Psoas muscle (tissue), 8 donors: ENCODE results near the gene SEC24A. TPM values are rescaled to one million over a fixed set of nuclear protein-coding genes. Genes with fewer than 3 reads are reported as not detected.
A peak's percentile ranks its signal among the peaks of the same experiment; 100 is the strongest.

Experiments used
- ATAC-seq, 4 donors: fragments of 200-7000 bp; cut with Tn5 transposase; one replicate each; pipeline ENCODE4 v1.9.1; 2020; ENCODE audit warnings: moderate library complexity in 3 of 4, mild to moderate bottlenecking in 2 of 4
- DNase-seq, 2 donors: peaks; one replicate each; pipeline ENCODE4 v3.0.0-alpha.2; 2020
- H3K27ac ChIP-seq: fragments of 200-600 bp; one replicate; pipeline ENCODE4 v1.8.0; 2022
- H3K27me3 ChIP-seq, 3 donors: fragments of 200-600 bp in 1 of 3; one replicate each; pipeline versions ENCODE4 v1.6.1 to v1.8.0; 2013 to 2022; ENCODE audit warnings: low read length in 2 of 3, mild to moderate bottlenecking in 2 of 3, moderate library complexity in 1 of 3; ENCODE audit not compliant: insufficient read depth in 3 of 3
- H3K36me3 ChIP-seq, 2 donors: fragments of 200-600 bp in 1 of 2; one replicate each; pipeline versions ENCODE4 v1.6.1 to v1.8.0; 2013 to 2022; ENCODE audit warnings: low read depth in 1 of 2, mild to moderate bottlenecking in 1 of 2, moderate library complexity in 1 of 2; ENCODE audit not compliant: insufficient read depth in 1 of 2
- H3K4me1 ChIP-seq: fragments of 200-600 bp; one replicate; pipeline ENCODE4 v1.8.0; 2022
- H3K4me3 ChIP-seq: fragments of 200-600 bp; one replicate; pipeline ENCODE4 v1.8.0; 2022; ENCODE audit warnings: mild to moderate bottlenecking
- H3K9me3 ChIP-seq: fragments of 200-600 bp; one replicate; pipeline ENCODE4 v1.8.0; 2022
- CTCF ChIP-seq: fragments of 200-600 bp; IDR thresholded peaks from one replicate; pipeline ENCODE4 v1.8.0; 2022; ENCODE audit warnings: antibody characterized with exemption
- WGBS, 3 donors: extraction: QIAGEN DNeasy Blood & Tissue Kit; methylation state at CpG; one replicate each; pipeline versions ENCODE4 v1.1.6 to v1.1.7; 2013; 5-methylcytosine and 5-hydroxymethylcytosine counted together
- intact Hi-C, 2 donors: fragments of 100-400 bp; cut with DNase I; formaldehyde crosslinking; loops; one replicate each; pipeline versions ENCODE4 v1.11.0 to v1.14.2; 2022
- polyA plus RNA-seq, 3 donors: library from polyadenylated mRNA; stranded (reverse); fragments of 200-250 nt; gene quantifications; one replicate each; pipeline ENCODE4 v1.2.3, GENCODE V29; 2013
- total RNA-seq, 4 donors: library from RNA; stranded (reverse); fragmentation: NEBNext Ultra II Directional in 2 of 4; extraction: Animal tissue kit (Norgen Biotek cat#: 25700) in 2 of 4; gene quantifications; one replicate each; pipeline versions ENCODE4 v1.2.1 to v1.2.4, GENCODE V29; 2021 to 2023
- donor health status: healthy with polysubstance abuse.
- donor health status: DM: no; HTN: no; CAD: no; lungs with moderate emphysema.
- donor health status: Bipolar disorder and iron deficiency.
- donor health status: healthy.
- donor health status: DM: yes; HTN: yes; CAD: no.
- donor health status: DM: no; HTN: no; CAD: no.
- donor health status: DM: no; HTN: no; CAD: no.
- donor health status: DM: yes; HTN: yes; CAD: no.

The SEC24A gene
- total and polyA plus RNA-seq, 7 donors: 5.7 to 25.2 (median 16.9) TPM

DNA sequence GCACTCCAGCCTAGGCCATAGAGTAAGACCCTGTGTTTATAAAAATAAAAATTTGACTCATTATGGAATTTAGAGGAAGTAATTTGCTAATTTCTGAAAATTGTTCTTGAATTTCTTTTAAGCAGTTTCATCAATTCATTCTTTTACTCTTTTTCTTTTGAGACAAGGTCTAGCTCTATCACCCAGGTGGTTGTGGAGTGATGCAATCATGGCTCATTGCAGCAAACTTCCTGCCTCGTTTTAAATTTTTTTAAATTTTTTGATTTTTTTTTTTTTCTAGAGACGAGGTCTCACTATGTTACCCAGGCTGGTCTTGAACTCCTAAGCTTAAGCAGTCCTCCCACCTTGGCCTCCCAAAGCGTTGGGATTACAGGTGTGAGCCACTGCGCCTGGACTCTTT is 86.7 kb downstream of the SEC24A start:
- Histone ChIP-seq H3K27me3 (no peaks in the 10 kb centered on the region), H3K36me3 (no peaks in the 10 kb centered on the region), H3K4me3 (no peak overlapping the region), H3K4me1 (peaks cover 13% of the 10 kb centered on the region), H3K27ac (no peak overlapping the region), H3K9me3 (no peaks in the 10 kb centered on the region)
- no peak for DNase-seq
- no peak for ATAC-seq
- 73 to 78% (median 78%) methylated on average over 4 of the region's 4 CpGs for WGBS, 3 donors
- no peak for TF ChIP-seq CTCF
- intact Hi-C loops: no loop called here

DNA sequence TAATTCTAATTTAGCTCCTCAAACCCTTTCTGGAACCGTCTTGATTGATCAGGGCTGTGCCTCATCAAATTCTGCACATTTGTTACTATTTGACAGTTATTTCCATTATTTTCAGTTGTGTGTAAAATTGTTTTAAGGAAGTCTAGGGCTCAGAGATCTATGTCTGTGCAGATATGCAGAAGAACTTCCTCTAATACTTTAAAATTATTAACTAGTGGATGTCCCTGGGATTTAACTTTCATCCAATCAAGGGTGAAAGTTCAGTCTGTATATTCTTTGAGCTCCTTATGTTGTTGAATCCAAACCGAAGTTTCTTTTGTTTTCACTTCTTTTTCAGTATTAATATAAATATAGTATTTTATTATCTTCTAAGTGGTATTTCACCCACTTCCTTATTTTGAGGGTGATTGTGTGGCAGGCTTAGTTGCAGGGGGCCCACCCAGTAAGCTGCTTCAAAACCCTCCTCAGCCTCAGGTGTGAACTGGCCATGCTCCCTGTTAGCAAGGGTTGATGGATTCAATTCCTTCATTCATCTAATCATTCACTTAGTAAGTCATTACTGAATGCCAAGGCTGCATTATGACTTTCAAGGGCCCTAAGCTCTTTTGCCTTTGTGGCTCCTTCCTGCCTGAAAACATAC is 87.7 kb downstream of the SEC24A start:
- no peak overlapping the region for H3K27ac ChIP-seq
- H3K4me1 ChIP-seq: peaks cover 13% of the 10 kb centered on the region
- ATAC-seq: no peak
- no peak for DNase-seq
- H3K27me3 ChIP-seq: no peaks in the 10 kb centered on the region
- WGBS, 3 donors: 70 to 73% (median 73%) methylated on average over 2 of the region's 2 CpGs
- H3K4me3 ChIP-seq: no peak overlapping the region
- peaks cover 0 to 7% of the 10 kb centered on the region in 2 donors for H3K36me3 ChIP-seq
- intact Hi-C loops: no loop called here
- no peaks in the 10 kb centered on the region for H3K9me3 ChIP-seq
- TF ChIP-seq CTCF: no peak

GRCh38 chr5:134738133-134738962 is 89.8 kb downstream of the SEC24A start, which contains the start of gene CAMLG:
Gene CAMLG, plus strand, starts transcription at chr5:134738548. Its CDS starts 73 bp downstream, at chr5:134738621.
- Histone ChIP-seq H3K4me3 (peak within 1 kb of the TSS; percentile 96), H3K27ac (peak within 1 kb of the TSS; percentile 97), H3K36me3 (peaks cover 0 to 26% of the 10 kb centered on the region in 2 donors), H3K9me3 (no peaks in the 10 kb centered on the region), H3K27me3 (no peaks in the 10 kb centered on the region), H3K4me1 (peaks cover 13% of the 10 kb centered on the region)
- DNase-seq (peak; percentile 99), ATAC-seq (peak; percentile 98 to 99 (median 99))
- intact Hi-C loops: loop anchor here in 1 of 2 donors (1.0 to 2.0 kb wide), 2 partner anchors 108 to 166 kb away; no protein-coding TSS in a partner anchor
- TF ChIP-seq CTCF: peak; percentile 37
- WGBS, 3 donors: 0 to 1% (median 1%) methylated on average over 58 to 66 of the region's 66 CpGs

GRCh38 chr5:134738963-134739661 is 90.5 kb downstream of the SEC24A start:
- no peaks in the 10 kb centered on the region for H3K9me3 ChIP-seq
- peaks cover 0 to 34% of the 10 kb centered on the region in 2 donors for H3K36me3 ChIP-seq
- DNase-seq: no peak
- no peaks in the 10 kb centered on the region for H3K27me3 ChIP-seq
- H3K27ac ChIP-seq: peak overlapping the region; percentile 97
- peak overlapping the region; percentile 96 for H3K4me3 ChIP-seq
- peak; percentile 20 to 56 (median 36) for ATAC-seq
- peaks cover 13% of the 10 kb centered on the region for H3K4me1 ChIP-seq
- intact Hi-C loops: loop anchor here in 1 of 2 donors (1.0 to 2.0 kb wide), 2 partner anchors 108 to 165 kb away; no protein-coding TSS in a partner anchor
- WGBS, 3 donors: 5 to 7% (median 6%) methylated on average over 21 of the region's 21 CpGs
- TF ChIP-seq CTCF: no peak
